Measurements from ENCODE around the gene KRT79. TPM values are rescaled to one million over a fixed set of nuclear protein-coding genes. Genes with fewer than 3 reads are reported as not detected.

The KRT79 gene
- total RNA-seq, 2 donors from 2014 or later: not detected

- no peak for DNase-seq (ENCODE audit: low spot score)
- no peak for TF ChIP-seq POLR2A (IDR thresholded peaks at IDR 0.05)
- TF ChIP-seq CTCF (IDR thresholded peaks at IDR 0.05): no peak
- TF ChIP-seq POLR2AphosphoS5 (IDR thresholded peaks at IDR 0.05): no peak
- intact Hi-C loops (cut with DNase I): loop anchor here (5.0 kb wide), 1 partner anchor 501 kb away; no protein-coding TSS in a partner anchor
- Histone ChIP-seq H3K27me3 (replicated peaks; ENCODE audit: insufficient read depth) (no peaks in the 10 kb centered on the region), H3K27ac (peak overlapping the region in 1 of 2 donors; percentile 73), H3K36me3 (no peaks in the 10 kb centered on the region), H3K4me1 (replicated peaks) (no peaks in the 10 kb centered on the region), H3K9me3 (no peaks in the 10 kb centered on the region), H3K4me3 (no peak overlapping the region)
- 56% methylated on average over 4 of the region's 4 CpGs for WGBS
Measured at GRCh38 chr12:52873513-52873831, 39.4 kb upstream of the KRT79 start.

- H3K36me3 ChIP-seq: no peaks in the 10 kb centered on the region
- no peak for DNase-seq (ENCODE audit: low spot score)
- no peaks in the 10 kb centered on the region for H3K27me3 ChIP-seq (replicated peaks; ENCODE audit: insufficient read depth)
- intact Hi-C loops (cut with DNase I): loop anchor here (5.0 kb wide), 1 partner anchor 501 kb away; no protein-coding TSS in a partner anchor
- no peaks in the 10 kb centered on the region for H3K4me1 ChIP-seq (replicated peaks)
- no peaks in the 10 kb centered on the region for H3K9me3 ChIP-seq
- no peak overlapping the region for H3K27ac ChIP-seq
- WGBS: 59% methylated on average over 12 of the region's 13 CpGs
- TF ChIP-seq CTCF (IDR thresholded peaks at IDR 0.05) (no peak), POLR2A (IDR thresholded peaks at IDR 0.05) (no peak), POLR2AphosphoS5 (IDR thresholded peaks at IDR 0.05) (no peak)
- no peak overlapping the region for H3K4me3 ChIP-seq
Measured at GRCh38 chr12:52872644-52873389, 38.7 kb upstream of the KRT79 start.

GRCh38 chr12:52871291-52872039 is 37.4 kb upstream of the KRT79 start:
- H3K4me1 ChIP-seq (replicated peaks): no peaks in the 10 kb centered on the region
- H3K9me3 ChIP-seq: no peaks in the 10 kb centered on the region
- H3K27me3 ChIP-seq (replicated peaks; ENCODE audit: insufficient read depth): no peaks in the 10 kb centered on the region
- 55% methylated on average over 9 of the region's 9 CpGs for WGBS
- no peaks in the 10 kb centered on the region for H3K36me3 ChIP-seq
- DNase-seq (ENCODE audit: low spot score): no peak
- H3K27ac ChIP-seq: peak overlapping the region in 1 of 2 donors; percentile 42
- H3K4me3 ChIP-seq: no peak overlapping the region
- intact Hi-C loops (cut with DNase I): loop anchor here (2.0 to 5.0 kb wide), 2 partner anchors 289 to 499 kb away; no protein-coding TSS in a partner anchor
- TF ChIP-seq CTCF (IDR thresholded peaks at IDR 0.05): no peak
- no peak for TF ChIP-seq POLR2A (IDR thresholded peaks at IDR 0.05)
- no peak for TF ChIP-seq POLR2AphosphoS5 (IDR thresholded peaks at IDR 0.05)

DNA sequence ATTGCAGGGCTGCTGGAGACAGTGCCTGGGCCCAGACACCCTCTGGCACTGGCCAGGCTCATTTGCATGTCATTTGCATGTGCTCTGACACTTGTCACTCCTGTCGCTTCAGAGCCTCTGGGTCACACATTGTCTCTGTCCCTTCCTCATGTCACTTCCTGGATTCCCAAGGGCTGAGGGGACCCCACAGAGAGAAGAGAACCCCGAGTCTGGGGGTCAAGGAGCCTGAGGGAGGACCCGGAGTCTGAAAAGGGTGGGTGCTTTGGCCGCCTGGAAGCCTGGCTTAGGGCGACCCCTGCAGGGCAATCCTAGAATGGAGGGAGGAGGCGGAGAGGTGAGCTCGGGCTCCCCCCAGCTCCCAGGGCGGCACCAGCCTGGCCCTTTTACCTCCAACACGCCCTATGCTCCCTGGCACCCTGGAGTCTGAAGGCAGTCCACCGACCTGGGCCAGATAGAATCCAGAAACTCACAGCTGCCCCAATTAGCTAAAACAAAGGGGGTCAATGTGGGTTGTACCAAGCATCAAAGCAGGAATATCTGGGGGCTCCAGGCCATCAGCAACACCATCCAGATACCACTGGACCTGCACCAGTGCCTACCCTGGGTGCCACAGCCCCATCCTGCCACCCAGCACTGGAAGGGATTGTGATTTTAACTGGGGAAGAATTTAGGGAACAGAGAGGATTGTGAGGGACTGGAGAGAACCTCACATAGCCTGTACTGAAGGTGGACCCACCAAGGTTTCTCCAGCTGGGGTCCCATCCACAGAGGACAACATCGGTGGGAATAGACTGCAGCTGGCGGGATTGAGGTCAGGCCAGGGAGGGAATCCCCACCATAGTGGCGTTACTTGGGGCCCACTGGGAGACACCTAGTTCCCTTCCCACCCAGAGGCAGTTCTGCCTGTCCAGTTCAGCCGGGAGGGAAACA is 36.5 kb upstream of the KRT79 start:
- 32% methylated on average over 14 of the region's 14 CpGs for WGBS
- peak; percentile 46 for DNase-seq (ENCODE audit: low spot score)
- no peaks in the 10 kb centered on the region for H3K36me3 ChIP-seq
- H3K4me1 ChIP-seq (replicated peaks): no peaks in the 10 kb centered on the region
- no peaks in the 10 kb centered on the region for H3K27me3 ChIP-seq (replicated peaks; ENCODE audit: insufficient read depth)
- H3K4me3 ChIP-seq: no peak overlapping the region
- peak; percentile 30 to 87 (median 64) for TF ChIP-seq CTCF (IDR thresholded peaks at IDR 0.05)
- TF ChIP-seq POLR2A (IDR thresholded peaks at IDR 0.05): peak; percentile 9
- no peak for TF ChIP-seq POLR2AphosphoS5 (IDR thresholded peaks at IDR 0.05)
- H3K27ac ChIP-seq: peak overlapping the region; percentile 42 to 43
- H3K9me3 ChIP-seq: no peaks in the 10 kb centered on the region
- intact Hi-C loops (cut with DNase I): loop anchor here (2.0 to 5.0 kb wide), 2 partner anchors 288 to 498 kb away; no protein-coding TSS in a partner anchor
